Measurements from ENCODE around the gene LYST. TPM values are rescaled to one million over a fixed set of nuclear protein-coding genes. Genes with fewer than 3 reads are reported as not detected.
A peak's percentile ranks its signal among the peaks of the same experiment; 100 is the strongest.

Gene LYST
- polyA plus RNA-seq, 1 donor from 2014 or later, result 29.4 TPM

GRCh38 chr1:235876402-235876841 lies 9.7 kb upstream of the LYST start:
- no peaks in the 10 kb centered on the region for H3K36me3 Mint-ChIP-seq
- H3K4me1 Mint-ChIP-seq, result peaks cover 27 to 40% (median 36%) of the 10 kb centered on the region in 3 donors
- H3K9me3 Mint-ChIP-seq, result peaks cover 0 to 6% (median 0%) of the 10 kb centered on the region in 3 donors
- H3K27ac Mint-ChIP-seq, result peak overlapping the region in 2 of 3 donors; percentile 54 to 67
- no peaks in the 10 kb centered on the region for H3K27me3 Mint-ChIP-seq
- peak overlapping the region; percentile 34 to 81 (median 64) for H3K4me3 Mint-ChIP-seq

- Mint-ChIP-seq H3K9me3 (peaks cover 0 to 6% (median 0%) of the 10 kb centered on the region in 3 donors), H3K36me3 (no peaks in the 10 kb centered on the region), H3K4me3 (no peak overlapping the region), H3K27ac (no peak overlapping the region), H3K4me1 (peaks cover 19 to 30% (median 26%) of the 10 kb centered on the region in 3 donors), H3K27me3 (no peaks in the 10 kb centered on the region)
Measured at GRCh38 chr1:235875036-235875597, 8.4 kb upstream of the LYST start.

DNA sequence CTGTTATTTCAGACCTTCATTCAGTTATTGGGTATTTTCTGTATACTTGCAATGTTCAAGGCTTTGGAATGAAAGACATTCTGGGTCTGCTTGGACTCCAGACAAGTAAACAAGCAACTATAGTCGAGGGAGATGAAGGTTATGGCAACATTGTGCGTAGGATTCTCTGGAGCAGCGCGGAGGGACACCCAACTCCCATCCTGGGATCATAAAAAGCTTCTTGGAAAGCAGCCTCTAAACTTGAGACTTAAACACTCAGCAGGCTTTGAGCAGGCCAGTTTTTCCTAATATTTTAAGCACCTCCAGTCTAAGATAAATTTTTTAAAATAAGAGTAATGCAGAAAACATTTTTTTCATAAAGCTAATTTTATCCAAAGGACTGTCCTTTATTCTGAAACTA lies 7.6 kb upstream of the LYST start:
- Mint-ChIP-seq H3K4me1 (peaks cover 13 to 27% (median 22%) of the 10 kb centered on the region in 3 donors), H3K9me3 (no peaks in the 10 kb centered on the region), H3K27ac (no peak overlapping the region), H3K27me3 (no peaks in the 10 kb centered on the region), H3K36me3 (no peaks in the 10 kb centered on the region), H3K4me3 (peak overlapping the region in 1 of 4 donors; percentile 34)

- no peaks in the 10 kb centered on the region for H3K36me3 Mint-ChIP-seq
- H3K27ac Mint-ChIP-seq, result no peak overlapping the region
- no peaks in the 10 kb centered on the region for H3K9me3 Mint-ChIP-seq
- H3K27me3 Mint-ChIP-seq, result no peaks in the 10 kb centered on the region
- H3K4me3 Mint-ChIP-seq, result peak overlapping the region in 1 of 4 donors; percentile 3
- peaks cover 11 to 23% (median 20%) of the 10 kb centered on the region in 3 donors for H3K4me1 Mint-ChIP-seq
Measured at GRCh38 chr1:235873571-235873970, 6.9 kb upstream of the LYST start.

DNA sequence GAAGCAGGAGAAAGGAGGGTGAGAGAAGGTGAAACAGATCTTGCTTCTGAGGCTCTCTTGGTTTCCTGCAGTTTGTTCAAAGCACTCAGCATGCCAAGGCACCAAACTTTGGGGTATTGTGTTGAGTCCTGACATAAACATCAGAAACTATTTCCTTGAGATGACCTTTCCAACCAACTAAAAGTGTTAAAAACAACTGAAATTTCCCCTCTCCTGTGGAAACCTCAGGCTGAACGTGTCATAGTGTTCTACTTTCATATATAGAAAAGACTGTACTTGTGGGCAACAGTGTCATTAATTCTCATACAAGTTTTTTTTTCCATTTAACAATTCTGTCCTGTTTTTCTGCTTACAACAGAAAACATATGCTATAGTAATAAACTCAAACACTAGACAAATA lies 6.3 kb upstream of the LYST start:
- no peaks in the 10 kb centered on the region for H3K27me3 Mint-ChIP-seq
- no peaks in the 10 kb centered on the region for H3K9me3 Mint-ChIP-seq
- H3K4me3 Mint-ChIP-seq, result peak overlapping the region in 1 of 4 donors; percentile 3
- peaks cover 14 to 28% (median 20%) of the 10 kb centered on the region in 3 donors for H3K4me1 Mint-ChIP-seq
- no peaks in the 10 kb centered on the region for H3K36me3 Mint-ChIP-seq
- H3K27ac Mint-ChIP-seq, result no peak overlapping the region

DNA sequence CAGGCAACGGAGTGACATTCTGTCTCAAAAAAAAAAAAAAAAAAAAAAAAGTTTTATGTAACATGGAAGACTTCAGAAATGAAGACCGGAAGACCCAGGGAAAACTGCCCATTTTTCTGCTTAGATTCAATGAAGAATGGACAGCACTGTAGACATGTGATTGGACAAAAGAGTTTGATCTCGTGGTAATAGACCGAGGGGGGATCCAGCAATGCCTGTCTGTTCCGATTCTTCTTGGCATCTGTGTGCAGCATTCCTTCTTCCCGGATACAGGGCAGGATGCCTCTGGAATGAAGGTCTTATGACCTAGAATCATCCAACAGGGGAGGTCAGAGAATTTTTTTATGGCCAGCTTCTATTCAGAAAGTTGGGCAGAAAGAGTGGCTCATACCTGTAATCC lies 5.6 kb upstream of the LYST start:
- Mint-ChIP-seq H3K36me3 (no peaks in the 10 kb centered on the region), H3K4me3 (no peak overlapping the region), H3K27ac (no peak overlapping the region), H3K27me3 (no peaks in the 10 kb centered on the region), H3K4me1 (peaks cover 12 to 27% (median 22%) of the 10 kb centered on the region in 3 donors), H3K9me3 (no peaks in the 10 kb centered on the region)

DNA sequence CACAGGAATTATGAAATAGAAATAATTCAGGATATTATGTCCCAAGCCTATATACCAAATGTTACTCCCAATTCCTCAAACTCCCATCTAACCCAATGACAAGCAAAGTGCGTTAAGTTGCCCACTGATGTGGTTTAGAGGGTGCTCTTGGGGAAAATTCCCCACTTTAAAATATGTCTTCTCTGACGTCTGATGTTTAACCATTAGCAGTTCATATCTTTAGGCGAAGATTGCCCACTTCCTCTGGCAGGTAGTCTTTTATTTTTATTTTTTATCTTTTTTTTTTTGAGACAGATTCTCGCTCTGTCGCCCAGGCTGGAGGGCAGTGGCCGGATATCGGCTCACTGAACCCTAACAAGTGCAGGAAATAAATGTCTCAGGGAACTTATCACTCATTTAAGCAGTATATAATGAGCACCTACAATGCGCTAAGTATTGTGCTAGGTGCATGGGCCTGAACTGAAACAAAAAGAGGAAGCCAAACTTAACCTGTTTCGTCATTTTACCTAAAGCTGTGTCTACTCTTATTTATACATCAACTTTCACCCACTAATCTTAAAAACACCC lies 1.3 kb upstream of the LYST start:
- Mint-ChIP-seq H3K36me3 (peaks cover 2% of the 10 kb centered on the region), H3K27ac (peak overlapping the region; percentile 91 to 99 (median 99)), H3K9me3 (no peaks in the 10 kb centered on the region), H3K4me3 (peak overlapping the region; percentile 82 to 99 (median 96)), H3K27me3 (no peaks in the 10 kb centered on the region), H3K4me1 (peaks cover 29 to 34% (median 31%) of the 10 kb centered on the region in 3 donors)

- peak overlapping the region; percentile 91 to 99 (median 99) for H3K27ac Mint-ChIP-seq
- peak overlapping the region; percentile 82 to 99 (median 96) for H3K4me3 Mint-ChIP-seq
- peaks cover 31 to 35% (median 34%) of the 10 kb centered on the region in 3 donors for H3K4me1 Mint-ChIP-seq
- H3K27me3 Mint-ChIP-seq, result no peaks in the 10 kb centered on the region
- peaks cover 2% of the 10 kb centered on the region for H3K36me3 Mint-ChIP-seq
- H3K9me3 Mint-ChIP-seq, result no peaks in the 10 kb centered on the region
Measured at GRCh38 chr1:235866913-235867845, 473 bp upstream of the LYST start.

DNA sequence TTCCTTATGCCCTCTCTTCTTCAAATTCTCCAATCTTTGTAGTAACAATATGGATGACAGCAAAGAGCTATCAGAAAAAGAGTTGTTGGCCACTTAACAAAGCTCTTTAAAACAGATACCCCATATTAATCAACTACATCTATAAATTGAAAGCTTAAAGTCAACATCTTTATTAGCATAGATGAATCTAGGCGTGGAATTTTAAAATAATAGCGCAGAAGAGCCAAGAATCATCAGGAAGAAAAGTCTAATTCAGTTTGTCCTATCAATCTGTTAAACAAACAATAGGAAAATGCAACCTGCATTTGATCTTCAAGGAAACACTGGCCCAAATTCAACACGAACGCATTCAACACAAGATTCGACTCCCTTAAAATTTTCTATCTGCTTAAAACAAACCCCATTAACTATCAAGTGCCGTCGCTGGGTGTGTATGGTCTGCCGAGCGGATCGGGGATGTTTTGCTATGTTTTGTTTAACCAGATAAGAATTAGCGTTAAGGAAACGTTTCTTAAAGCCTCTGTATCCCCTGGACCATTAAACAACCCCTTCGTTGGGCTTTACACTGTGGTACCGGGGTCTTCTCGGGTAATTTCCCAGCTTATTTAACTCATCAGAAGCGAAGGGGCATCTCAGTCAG lies 1.0 kb downstream of the LYST start:
- H3K4me1 Mint-ChIP-seq, result peaks cover 31 to 40% (median 35%) of the 10 kb centered on the region in 3 donors
- H3K4me3 Mint-ChIP-seq, result peak overlapping the region; percentile 82 to 99 (median 96)
- H3K27me3 Mint-ChIP-seq, result no peaks in the 10 kb centered on the region
- no peaks in the 10 kb centered on the region for H3K9me3 Mint-ChIP-seq
- peak overlapping the region; percentile 91 to 99 (median 99) for H3K27ac Mint-ChIP-seq
- H3K36me3 Mint-ChIP-seq, result peaks cover 2% of the 10 kb centered on the region

DNA sequence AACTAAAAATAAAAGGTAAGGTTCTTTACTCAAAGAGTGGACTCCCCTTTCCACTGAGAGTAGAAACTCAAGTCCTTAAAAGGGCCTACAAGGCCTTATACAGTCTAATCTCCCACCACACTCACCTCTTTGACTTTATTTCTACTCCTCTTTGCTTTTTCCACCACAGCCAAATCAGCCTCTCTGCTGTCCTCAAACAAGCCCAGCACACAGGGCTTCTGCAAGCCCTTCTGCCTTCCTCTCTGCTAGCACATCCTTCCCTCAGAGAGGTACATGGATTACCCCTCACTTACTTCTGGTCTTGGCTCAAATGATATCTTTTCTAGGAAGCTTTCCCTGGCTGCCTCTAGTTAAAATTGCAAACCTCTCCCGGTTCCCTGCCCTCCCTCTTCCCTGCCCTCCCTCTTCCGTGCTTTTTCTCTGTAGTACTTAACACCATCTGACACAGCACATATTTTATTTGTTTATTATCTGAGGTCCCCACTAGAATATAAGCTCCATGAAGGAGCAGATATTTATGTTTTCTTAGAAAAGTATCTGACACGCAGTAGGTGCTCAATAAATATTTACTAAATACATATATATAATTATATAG lies 1.7 kb downstream of the LYST start:
- Mint-ChIP-seq H3K9me3 (no peaks in the 10 kb centered on the region), H3K27ac (peak overlapping the region in 2 of 3 donors; percentile 91 to 99), H3K4me3 (peak overlapping the region; percentile 64 to 85 (median 82)), H3K27me3 (no peaks in the 10 kb centered on the region), H3K4me1 (peaks cover 31 to 40% (median 35%) of the 10 kb centered on the region in 3 donors), H3K36me3 (peaks cover 2% of the 10 kb centered on the region)

GRCh38 chr1:235864469-235864868 lies 2.2 kb downstream of the LYST start:
- H3K4me1 Mint-ChIP-seq, result peaks cover 28 to 36% (median 32%) of the 10 kb centered on the region in 3 donors

GRCh38 chr1:235863699-235864093 lies 3.0 kb downstream of the LYST start:
- peak overlapping the region in 1 of 3 donors; percentile 99 for H3K27ac Mint-ChIP-seq
- H3K4me1 Mint-ChIP-seq, result peaks cover 28 to 36% (median 32%) of the 10 kb centered on the region in 3 donors

More at GRCh38 chr1:235864469-235864868, 2.2 kb downstream of the LYST start:
- Mint-ChIP-seq H3K9me3 (no peaks in the 10 kb centered on the region), H3K36me3 (peaks cover 2% of the 10 kb centered on the region), H3K4me3 (peak overlapping the region; percentile 64 to 85 (median 78)), H3K27me3 (no peaks in the 10 kb centered on the region), H3K27ac (peak overlapping the region in 2 of 3 donors; percentile 91 to 99)

DNA sequence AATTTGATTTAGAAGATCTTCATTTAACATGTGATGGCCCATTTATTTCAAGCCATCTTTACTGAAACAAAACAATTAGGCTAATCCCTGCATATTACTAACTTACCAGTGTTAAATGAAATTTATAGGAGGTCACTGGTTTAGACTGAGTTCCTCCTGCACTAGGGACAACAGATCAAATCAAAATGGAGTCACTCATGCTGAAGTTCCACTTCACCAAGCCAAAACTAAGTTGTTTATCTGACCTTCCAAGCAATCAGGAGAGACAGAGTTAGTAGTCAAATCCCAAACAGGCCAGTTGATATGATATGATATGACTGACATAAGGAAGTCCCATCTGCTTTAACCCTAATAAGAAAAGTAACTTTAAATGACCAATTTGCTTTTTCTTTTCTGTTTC lies 4.8 kb downstream of the LYST start:
- Mint-ChIP-seq H3K4me1 (peaks cover 26 to 34% (median 30%) of the 10 kb centered on the region in 3 donors), H3K9me3 (no peaks in the 10 kb centered on the region), H3K27me3 (no peaks in the 10 kb centered on the region), H3K27ac (no peak overlapping the region), H3K4me3 (peak overlapping the region in 1 of 4 donors; percentile 44), H3K36me3 (peaks cover 2% of the 10 kb centered on the region)

More at GRCh38 chr1:235863699-235864093, 3.0 kb downstream of the LYST start:
- Mint-ChIP-seq H3K4me3 (peak overlapping the region in 3 of 4 donors; percentile 59 to 85 (median 73)), H3K36me3 (peaks cover 2% of the 10 kb centered on the region), H3K9me3 (no peaks in the 10 kb centered on the region), H3K27me3 (no peaks in the 10 kb centered on the region)

- H3K4me3 Mint-ChIP-seq, result peak overlapping the region in 1 of 4 donors; percentile 44
- H3K4me1 Mint-ChIP-seq, result peaks cover 24 to 36% (median 32%) of the 10 kb centered on the region in 3 donors
- no peaks in the 10 kb centered on the region for H3K27me3 Mint-ChIP-seq
- H3K27ac Mint-ChIP-seq, result no peak overlapping the region
- peaks cover 2% of the 10 kb centered on the region for H3K36me3 Mint-ChIP-seq
- H3K9me3 Mint-ChIP-seq, result no peaks in the 10 kb centered on the region
Measured at GRCh38 chr1:235860829-235861228, 5.9 kb downstream of the LYST start.
